Kasumi-1 (cell line): Measurements from ENCODE around the gene CACNB4.
"Not testable (repeated sequence)": the region's sequence is repeated elsewhere in the genome, so short reads cannot be mapped to it uniquely, and the experiment has no call there.

Source experiments
- DNase-seq, 2 experiments: peaks; one replicate each; lab custom pipeline; 2025; lab: John Stamatoyannopoulos, UW

CACNB4 gene

DNA sequence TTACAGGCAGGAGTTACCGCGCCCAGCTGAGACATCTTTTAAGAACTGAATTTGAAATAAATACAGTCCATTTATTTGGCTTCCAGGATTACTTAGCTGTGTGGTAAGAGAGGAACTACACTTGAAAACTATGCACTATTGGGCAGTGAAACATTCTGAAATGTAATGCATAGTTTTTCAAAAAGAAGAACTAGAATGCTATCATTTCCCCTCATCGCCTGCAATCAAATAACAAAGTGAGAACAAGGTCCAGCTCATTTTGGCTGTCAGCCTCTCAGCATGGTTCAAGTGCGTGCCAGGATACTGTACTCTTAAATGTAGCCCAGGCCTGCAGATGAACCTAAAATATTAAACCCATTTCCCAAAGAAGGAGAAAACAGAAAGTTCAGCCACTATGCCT lies 194.0 kb downstream of the CACNB4 start:
- DNase-seq, result peak; percentile 43 to 69

DNA sequence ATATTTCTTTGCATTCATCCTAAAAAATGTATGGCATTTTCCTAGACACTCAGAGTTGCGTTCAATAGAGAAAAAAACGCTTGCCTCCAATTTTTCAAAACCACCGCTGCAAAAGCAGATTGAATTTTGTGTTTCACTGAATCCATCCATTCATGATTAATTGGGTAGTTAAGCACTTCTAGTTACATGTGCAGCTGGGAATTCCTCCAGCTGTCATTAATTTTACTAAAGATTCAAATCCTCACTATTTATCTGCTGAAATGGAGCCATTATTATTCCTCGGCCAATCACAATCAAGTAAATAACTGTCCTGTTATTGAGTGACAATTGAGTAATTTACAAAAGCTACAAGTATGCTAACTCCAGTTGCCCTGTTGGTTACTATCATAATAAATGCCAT lies 194.8 kb downstream of the CACNB4 start:
- DNase-seq, result no peak

DNA sequence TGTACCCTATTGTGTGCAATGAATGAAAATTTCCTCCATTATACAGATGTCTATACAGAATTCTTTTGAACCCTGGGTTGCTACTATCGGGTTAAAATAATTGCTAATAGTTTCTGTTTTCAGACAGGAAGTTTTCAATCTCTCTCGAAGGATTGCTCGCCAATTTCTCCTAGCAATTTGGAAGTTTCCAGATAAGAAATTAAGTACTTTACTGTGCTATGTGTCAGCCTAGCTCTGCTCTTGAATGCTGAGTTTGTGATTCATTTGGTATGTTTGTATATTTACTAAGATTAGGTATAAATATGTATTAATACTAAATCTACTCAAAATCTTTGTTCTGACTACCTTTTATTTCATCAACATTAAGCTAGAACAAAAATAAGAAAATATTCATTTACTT lies 196.0 kb downstream of the CACNB4 start:
- DNase-seq, result no peak

DNA sequence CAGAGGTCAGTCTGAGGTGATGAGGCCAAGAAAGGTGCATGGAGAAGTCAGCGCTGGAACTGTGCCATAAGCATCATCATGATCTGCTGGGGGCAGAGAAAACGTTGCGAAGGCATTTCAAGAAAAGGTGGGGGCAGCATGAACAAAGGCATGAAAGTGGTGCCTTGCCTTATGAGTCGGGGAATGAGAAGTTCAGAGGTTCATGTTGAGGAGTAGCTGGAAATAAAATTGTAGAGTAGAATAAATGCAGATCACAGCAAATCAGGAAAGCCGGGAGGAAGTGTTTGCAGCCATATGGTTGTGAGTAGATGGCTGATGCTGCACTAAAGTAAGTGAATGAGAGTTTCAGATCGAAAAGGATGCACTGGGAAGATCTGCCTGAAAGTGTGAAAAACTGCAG lies 198.5 kb downstream of the CACNB4 start:
- DNase-seq, result no peak

DNA sequence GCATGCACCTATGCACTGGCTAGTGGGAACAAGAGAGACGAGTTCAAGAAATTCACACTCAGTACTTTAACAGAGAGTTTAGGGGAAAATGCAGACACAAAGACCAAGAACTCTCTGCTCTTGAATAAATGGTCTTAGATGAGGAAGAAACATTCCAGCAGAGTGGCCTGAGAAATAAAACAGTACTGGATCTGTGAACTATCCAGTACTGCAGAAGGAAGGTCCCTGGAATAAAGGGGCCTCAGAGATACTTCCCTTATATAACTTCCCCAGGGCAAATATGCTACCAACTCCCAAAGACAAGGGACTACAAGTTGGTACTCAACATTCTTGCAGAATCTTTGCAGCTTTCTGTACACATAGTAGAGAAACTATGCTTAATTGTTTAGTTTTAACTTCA lies 199.7 kb downstream of the CACNB4 start:
- peak in 1 of 2 experiments; percentile 27 for DNase-seq

DNA sequence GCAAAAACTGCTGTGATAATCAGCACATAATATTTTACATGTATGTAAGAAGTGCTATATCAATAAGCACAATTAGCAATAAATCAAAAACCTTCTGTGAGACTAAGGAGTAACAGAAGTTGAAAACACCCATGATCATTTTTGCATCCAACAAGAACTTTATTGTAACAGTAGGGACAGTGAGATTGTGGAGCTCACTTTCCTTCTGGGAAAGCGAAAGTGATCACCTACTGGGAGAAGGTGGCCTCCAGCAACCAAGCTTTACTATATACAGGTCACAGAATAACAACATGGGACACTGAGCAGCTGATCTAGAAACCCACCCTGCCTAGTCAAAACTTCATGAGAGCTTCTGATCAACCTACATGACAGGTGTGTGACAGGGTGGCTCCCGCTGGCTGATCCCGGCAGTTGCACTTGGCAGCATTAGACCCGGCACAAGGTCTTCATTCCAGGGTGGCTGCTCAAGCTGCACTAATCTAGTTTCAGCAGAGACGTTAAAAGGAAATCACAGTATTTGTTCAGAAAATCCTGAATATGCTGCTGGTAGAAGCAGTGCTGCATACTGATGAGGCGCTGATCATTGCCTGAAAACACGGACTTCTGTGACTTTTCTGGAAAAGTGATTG lies 207.2 kb downstream of the CACNB4 start:
- DNase-seq, result no peak

DNA sequence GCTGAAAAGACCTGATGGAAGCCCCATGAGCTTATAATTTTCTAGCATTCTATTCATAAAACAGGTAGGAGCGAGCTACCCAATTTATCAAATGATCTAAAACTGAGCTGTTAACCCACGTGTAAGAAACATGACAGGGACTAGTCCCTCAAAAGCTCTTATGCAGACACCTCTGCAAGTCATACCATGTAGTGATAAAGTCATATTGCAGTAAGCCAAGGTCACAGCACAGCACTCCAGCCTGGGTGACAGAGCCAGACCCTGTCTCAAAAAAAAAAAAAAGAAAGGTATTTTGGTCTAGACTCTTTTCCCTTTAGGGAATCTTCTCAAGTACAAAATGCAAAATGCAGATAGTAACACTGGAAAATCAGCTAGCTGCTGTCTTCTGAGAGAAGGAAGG lies 211.7 kb downstream of the CACNB4 start:
- no peak for DNase-seq

DNA sequence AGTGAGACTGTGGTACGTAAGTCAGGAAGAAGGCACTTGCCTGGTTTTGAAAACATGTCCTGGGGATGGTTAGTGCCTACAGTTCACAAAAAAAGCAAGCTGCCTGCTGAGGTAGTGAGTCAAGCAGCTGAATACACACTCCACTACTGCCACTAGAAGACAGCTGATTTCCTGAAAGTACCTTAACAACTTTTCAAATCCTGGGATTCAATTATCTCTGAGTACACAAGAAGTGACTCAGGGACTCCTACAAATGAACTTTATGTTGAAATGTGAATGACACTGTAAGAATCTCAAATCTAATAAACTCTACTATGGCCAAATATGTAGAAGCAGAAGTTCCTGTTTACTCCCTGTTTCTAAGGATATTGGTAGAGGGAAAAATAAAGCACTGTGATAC lies 212.6 kb downstream of the CACNB4 start:
- DNase-seq, result peak in 1 of 2 experiments; percentile 27

DNA sequence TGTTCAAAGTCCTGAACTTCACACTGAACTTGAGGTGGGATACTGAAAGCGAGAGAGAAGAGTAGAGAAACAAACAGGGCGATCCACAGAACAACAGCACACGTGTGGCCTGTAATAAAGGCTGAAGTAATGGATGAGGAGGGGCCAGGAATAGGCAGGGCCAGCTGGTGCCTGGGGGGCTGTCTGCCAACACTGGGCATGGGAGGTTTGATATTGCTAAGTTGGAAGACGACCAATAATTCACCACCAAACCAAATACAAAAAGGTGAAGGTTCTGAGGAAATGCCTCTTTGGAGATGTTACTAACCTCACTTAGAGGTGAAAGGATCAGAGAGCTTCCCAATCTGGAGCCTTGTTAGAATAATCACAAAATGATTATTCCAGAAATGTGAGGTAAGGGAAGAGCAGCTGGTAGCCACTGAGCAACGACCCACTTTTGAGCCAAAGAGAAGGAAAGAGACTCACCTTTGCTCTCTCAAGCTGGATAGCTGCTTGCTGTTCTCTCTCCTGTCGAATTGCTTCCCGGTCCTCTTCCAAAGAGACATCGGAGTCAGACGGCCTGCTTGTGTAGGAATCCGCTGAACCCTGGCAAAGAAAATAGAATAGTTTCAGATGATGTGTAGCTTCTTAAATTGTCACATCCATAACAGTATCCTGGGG lies 215.9 kb downstream of the CACNB4 start:
- no peak for DNase-seq

DNA sequence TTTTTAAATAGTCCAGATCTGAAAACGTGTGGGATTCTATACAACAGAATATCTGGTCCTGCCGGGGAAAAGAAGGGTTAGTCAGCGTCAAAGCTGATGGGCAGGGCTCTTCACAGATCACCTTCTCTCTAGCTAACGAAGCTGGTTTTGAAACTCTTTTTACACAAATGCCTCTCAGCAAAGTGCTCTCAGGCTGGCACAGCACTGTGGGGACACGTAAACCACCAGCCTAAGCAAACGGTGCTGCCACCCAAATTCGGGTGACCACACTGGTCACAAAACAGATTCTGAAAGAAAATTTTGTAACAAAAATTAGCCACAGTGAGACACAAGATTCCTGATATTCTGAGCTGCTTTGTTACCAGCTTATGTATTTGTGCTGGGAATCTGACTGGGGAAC lies 217.5 kb downstream of the CACNB4 start:
- no peak for DNase-seq

DNA sequence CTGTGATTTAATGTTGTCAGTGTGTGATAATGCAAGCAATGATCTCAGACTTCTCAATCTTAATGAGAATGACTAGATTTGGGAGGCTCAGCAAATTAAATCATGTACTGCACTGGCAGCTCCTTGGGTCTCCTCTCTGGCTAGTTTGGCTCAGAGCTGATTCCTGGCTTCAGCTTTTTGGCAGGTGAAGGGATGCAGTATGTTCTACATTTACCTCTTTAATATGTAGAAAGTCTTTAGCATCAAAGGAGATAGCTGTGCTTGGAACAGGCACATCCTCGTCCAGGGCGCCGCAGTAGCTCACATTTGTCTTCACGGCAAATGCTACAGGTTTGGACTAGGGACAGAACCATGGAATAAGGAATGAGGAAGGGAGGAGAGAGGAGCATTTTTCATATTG lies 218.3 kb downstream of the CACNB4 start:
- DNase-seq, result no peak

DNA sequence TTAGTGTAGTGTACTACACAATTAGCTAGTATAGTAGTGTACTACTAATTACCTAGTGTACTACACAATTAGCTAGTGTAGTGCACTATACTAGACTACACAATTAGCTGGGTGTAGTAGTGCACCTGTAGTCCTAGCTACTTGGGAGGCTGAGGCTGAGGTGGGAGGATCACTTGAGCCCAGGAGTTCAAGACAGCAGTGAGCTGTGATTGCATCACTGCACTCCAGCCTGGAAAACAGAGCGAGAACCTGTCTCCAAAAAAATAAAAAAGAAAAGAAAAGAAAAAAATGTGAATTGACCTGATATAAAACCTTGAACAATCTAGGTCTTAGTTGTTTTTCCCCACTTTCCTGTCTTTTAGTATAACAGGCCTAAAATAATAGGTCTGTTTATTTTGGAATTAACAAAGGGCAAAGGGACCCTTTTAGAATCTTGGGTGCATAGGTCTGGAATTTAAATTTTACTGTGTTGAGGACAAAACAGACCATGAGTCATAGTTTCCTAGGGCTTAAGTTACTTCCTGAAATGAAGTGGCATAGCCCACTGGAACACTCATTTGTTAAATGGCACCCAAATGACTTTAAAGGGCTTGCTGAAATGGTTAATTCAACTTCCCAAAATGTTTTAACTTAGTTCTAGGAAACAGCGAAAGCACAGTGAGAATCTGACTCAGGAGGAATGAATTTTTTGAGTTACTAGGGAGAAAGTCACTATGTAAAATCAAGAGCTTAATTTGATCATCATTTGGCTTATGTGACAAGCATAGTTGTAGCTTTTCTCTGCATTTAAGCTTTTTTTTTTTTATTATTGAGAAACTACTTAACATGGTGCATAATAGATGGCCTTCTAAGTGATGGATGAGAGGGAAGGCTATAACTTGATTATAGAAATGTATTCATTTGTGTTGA lies 219.9 kb downstream of the CACNB4 start:
- peak; percentile 92 to 95 for DNase-seq

DNA sequence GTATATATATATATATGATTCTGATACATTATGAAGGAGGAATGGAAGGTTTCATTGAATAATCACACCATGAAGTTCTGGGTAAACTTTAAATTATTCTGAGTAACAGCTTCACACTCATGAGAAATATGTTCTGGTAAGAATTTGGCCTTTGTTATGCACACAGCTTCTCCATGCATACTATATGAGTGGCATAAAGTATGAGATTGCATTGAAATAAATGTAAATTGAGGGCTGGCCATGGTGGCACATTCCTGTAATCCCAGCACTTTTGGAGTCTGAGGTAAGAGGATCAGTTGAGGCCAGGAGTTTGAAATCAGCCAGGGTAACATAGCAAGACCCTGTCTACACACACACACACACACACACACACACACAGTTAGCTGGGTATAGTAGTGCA lies 220.6 kb downstream of the CACNB4 start:
- DNase-seq, result no peak

DNA sequence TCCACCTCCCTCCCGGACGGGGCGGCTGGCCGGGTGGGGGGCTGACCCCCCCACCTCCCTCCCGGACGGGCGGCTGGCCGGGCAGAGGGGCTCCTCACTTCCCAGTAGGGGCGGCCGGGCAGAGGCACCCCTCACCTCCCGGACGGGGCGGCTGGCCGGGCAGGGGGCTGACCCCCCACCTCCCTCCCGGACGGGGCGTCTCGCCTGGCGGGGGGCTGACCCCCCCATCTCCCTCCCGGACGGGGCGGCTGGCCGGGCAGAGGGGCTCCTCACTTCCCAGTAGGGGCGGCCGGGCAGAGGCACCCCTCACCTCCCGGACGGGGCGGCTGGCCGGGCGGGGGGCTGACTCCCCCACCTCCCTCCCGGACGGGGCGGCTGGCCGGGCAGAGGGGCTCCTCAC lies 223.2 kb downstream of the CACNB4 start:
- not testable (repeated sequence) for DNase-seq

DNA sequence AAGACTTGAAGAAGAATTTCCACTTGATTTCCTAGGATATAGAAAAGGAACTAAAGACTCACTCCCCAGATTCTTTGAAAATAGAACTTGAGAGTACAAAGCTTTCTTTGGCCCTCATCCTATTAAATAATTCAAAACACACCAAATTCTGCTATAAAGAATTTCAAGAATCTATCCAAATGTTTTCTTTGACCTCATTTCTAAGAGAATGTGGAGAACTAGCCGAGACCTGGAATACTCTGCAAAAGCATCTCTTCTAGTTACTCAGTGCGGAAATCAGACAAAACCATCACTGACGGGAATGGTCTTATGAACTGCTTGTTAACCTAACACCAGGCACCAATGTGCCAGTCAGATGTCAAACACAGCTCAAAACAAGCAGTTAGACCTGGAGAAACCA lies 226.4 kb downstream of the CACNB4 start:
- DNase-seq, result no peak

DNA sequence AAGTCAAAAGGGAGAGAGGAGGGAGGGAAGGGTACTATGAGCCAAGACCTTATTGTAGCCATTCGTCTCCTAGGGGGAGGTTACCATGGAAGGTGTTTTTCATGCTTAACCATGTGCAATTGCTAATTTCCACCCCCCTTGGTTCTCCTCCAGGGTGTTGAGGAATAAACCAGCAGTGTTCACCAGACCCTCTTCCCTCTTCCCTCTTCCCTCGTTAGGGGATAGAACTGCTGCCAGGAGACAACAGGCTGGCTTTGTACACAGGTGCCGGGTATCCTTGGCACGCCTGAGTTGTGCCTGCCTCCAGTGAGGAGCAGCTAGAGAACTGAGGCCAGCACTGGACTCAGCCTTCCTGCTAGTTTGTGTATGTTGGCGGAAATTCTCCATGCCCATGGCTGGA lies 229.6 kb downstream of the CACNB4 start:
- DNase-seq, result no peak

DNA sequence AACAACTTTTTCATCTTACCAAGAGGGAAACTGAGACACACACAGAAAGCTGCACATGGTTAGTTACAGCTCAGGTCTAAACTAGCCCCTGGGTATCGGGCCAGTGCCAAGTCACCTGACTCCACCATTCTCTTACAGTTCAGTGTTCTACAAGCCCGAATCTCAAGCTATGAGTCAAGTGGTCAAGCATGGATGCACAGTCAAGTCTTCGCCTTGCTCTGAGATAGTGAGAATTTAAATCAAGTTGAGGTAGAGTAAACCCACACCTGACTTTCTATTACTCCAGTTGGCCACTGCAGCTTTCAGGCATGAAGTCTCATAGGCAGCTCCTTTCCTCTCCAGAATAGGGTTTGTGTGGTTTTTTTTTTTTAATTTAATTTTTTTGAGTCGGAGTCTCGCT lies 236.1 kb downstream of the CACNB4 start:
- no peak for DNase-seq

DNA sequence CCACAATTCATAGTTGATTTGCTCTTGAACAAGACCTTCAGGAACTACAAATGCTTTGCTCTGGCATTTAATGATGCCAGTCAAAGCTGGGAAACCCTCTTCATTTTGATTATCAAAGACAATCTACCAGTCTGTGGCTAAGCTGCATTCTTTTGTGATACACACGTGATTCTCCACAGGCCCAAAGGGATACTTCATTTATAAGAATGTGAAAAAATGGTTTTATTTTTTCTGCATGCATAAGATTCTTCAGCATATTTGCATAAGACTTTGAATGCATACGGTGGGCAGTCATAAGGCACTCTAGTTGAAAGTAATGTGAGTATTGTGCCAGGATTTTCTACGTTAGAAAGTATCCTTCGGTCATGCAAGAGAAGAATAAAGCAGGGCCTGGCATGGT lies 237.7 kb downstream of the CACNB4 start:
- no peak for DNase-seq

DNA sequence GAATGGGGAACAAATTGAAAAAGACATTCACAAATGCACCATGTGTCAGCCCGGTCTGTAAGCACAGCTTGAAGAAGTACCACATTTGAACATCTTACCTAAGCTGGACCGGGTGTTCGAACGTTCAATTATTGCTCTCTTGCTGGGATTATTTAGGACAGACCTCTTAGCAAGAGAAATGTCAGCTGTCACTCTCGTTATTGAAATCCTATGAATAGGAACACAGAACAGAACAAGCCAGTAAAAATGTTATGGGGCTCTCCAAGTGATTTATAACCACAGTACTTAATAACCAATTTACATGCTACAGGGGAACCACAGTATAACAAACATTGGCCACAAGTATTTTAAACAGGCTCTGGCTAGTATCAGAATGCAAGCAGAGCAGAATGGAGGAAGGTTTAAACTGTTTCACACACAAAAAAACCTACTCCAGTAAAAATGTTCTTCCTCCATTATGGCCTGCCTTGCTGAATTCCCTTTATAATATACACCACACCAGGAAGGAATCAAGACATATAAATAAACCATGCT lies 238.2 kb downstream of the CACNB4 start:
- no peak for DNase-seq

DNA sequence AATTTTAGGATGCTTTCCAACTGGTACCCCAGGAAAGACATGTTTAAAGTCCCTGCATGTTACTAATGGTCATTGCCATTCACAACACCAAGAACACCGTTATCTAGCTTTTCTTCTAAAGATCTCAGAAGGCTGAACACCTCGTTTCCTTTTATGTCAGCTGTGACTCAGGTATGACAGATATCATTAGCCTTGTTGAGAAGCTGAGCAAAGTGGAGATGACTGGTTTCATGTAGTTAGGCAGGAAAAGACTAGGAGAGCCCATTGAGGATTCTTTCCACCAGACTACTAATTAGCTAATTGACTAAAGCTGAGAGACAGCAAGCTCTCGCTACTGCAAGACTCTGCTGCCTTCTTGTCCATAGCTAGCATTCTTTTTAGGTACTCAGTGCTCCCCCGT lies 238.6 kb downstream of the CACNB4 start:
- DNase-seq, result no peak

DNA sequence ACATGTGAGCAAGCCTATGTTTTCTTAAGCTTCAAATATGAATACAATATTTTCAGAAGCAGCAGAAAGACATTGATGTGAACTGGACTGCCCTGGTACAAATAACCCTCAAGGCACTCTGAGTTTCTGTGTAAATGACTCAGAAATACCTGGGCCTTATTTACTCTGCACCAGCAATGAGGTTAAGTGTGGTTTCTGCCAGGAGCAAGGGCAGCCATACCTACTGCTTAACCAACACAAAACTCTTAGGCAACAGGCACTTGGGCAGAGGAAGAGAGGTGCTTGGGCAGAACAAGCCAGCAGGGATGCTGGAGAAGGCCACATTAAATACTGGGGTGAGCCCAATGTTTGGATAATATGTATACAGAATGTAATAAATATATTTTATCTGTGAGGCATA lies 241.2 kb downstream of the CACNB4 start:
- no peak for DNase-seq

DNA sequence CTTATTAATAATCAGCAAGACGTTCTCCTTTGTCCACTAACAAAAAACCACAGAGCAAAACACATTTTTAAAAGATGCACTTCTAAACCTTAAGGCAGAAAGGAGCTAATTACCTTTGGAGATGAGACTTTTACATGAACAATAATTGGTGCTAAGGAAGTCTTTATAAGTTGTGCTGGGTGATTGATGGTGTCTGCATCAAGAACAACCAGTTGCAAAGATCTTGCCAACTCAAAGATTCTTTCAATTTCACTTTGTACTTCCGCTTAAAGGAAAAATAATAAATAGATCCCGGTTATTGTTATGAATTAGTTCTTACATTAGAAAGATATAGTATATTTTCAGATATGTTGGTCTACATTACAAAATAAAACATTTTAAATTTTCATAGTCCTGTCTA lies 243.7 kb downstream of the CACNB4 start:
- DNase-seq, result no peak
